Fibroblast of mammary gland (primary cell): ENCODE results near the gene NR1H3.

Experiments
- DNase-seq: peaks from one replicate; pipeline ENCODE4 v3.0.0-alpha.2; 2010; ENCODE audit warnings: low read depth
- H3K4me3 ChIP-seq: 2 replicates; pipeline ENCODE4 v1.5.1; 2011; ENCODE audit warnings: low read depth, mild to moderate bottlenecking, low read length, moderate library complexity; ENCODE audit not compliant: control insufficient read depth
- CTCF ChIP-seq: conservative IDR thresholded peaks from 2 replicates; pipeline ENCODE4 v1.5.1; 2011; ENCODE audit warnings: low read depth, low read length, inconsistent platforms; ENCODE audit not compliant: control insufficient read depth, insufficient read depth

The NR1H3 gene

GRCh38 chr11:47233989-47234668 is 23.7 kb upstream of the NR1H3 start:
- H3K4me3 ChIP-seq, result no peak overlapping the region
- peak; percentile 56 for TF ChIP-seq CTCF
- peak; percentile 79 for DNase-seq

- DNase-seq, result peak; percentile 45
- TF ChIP-seq CTCF, result no peak
- no peak overlapping the region for H3K4me3 ChIP-seq
Observed at GRCh38 chr11:47234669-47235100, 23.1 kb upstream of the NR1H3 start.

GRCh38 chr11:47235163-47235562 is 22.6 kb upstream of the NR1H3 start:
- H3K4me3 ChIP-seq, result no peak overlapping the region
- no peak for TF ChIP-seq CTCF
- DNase-seq, result no peak

- no peak for TF ChIP-seq CTCF
- H3K4me3 ChIP-seq, result no peak overlapping the region
- DNase-seq, result peak; percentile 76
Observed at GRCh38 chr11:47236482-47236881, 21.3 kb upstream of the NR1H3 start.

- no peak overlapping the region for H3K4me3 ChIP-seq
- no peak for DNase-seq
- no peak for TF ChIP-seq CTCF
Observed at GRCh38 chr11:47239852-47240251, 17.9 kb upstream of the NR1H3 start.

GRCh38 chr11:47241841-47242301 is 15.9 kb upstream of the NR1H3 start:
- no peak overlapping the region for H3K4me3 ChIP-seq
- DNase-seq, result peak; percentile 57
- no peak for TF ChIP-seq CTCF
